ENCODE measurements around the gene ARHGEF7.

ARHGEF7 gene

DNA sequence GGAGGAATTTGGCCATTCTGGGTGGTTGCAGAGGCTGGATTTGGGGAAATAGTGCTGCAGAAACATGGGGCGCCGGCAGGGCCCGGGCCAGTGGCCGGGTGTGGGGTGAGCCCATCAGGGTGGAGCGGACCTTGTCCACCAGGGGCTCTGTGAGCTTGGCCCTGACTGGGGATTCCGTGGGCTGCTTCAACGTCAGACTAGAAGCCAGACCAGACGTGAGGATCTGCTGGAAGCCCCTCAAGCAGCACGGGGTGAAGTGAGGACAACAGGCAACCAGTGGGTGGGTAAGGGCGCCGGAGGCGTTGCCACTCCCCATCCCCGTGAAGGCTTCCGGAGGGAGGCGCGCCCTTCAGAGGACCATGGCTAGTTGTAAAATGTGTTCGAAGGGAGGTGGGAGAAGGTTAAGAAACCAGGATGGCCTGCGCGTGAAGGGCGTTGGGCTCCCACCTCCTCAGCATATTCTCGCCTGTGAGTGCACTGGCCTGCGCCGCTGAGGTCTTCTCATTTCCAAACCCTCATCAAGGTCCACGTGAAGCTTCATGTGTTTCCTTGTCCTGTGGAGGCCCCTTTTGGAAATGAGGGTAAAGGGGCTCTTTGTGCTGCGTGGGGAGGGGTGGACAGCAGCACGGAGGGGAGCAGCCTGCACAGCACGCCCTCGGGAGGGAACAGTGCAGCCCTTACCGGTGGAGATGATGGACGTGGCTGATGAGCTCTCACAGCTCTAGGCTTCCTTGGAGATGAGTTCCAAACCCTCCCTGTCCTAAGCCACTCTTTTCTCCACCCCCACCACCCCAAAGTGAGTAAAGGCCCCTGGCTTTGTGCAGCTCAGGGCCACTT lies 213.7 kb downstream of the ARHGEF7 start:
- no peak for DNase-seq

DNA sequence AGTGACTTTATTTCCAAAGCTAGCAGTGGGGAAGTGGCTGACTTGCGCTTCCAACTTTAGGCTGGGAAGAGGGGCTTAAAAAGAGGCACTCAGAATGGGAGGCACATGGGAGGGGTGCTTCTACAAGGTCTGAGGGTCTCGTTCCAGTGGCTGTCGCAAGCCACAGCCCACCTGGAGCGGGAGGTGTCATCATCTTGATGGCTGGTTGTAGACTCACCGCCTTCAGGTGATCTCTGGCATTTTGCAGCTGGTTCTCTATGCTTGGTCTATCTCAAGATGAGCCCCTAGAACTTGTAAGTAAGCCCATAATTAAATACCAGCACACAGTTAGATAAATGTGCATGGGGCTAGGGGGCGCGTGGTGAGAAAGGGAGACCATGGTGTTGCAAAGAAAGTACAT lies 214.5 kb downstream of the ARHGEF7 start:
- no peak for DNase-seq

DNA sequence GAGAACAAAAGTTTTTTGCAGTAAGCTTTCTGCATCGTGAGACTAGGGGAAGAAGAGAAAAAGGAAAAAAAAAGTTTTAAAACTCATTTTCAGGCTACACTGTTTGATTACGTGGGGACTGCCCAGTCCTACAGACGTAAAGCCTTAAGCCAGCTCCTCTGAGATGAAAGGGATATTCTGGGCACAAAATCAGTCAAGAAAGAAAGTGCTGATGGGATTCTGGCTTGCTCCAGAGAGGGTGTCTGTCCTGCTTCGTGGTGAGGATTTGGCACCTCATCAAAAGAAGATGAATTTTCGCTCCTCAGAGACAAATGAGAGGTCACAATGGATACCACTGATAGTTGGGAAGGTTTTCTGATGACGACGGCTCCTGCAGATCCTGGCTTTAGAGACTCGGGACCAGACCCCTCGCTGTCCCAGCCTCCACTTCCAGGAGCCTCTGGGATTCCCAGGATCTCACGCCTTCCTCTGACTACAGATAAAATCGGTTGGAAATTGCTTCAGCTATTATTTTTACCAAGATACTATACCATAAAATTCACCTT lies 215.0 kb downstream of the ARHGEF7 start:
- no peak for DNase-seq

DNA sequence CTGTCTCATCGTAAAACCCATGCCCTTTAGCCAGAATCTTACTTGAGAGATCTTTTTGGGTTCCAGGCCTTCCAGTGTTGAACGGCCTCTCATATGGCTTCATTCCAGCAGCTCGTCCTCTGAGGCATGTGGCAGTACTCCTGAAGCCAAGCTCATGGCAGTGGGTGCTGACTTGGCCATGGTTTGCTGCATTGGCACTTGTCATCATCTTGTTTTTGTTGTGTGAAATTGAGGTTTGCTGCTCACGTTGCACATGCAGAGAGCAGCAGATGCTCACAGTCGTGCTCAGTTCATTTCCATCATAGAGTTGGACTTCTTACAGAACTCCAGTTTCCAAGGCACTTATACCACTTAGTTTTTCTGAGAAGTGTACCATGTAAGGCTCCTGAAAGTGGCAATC lies 220.2 kb downstream of the ARHGEF7 start:
- no peak for DNase-seq

DNA sequence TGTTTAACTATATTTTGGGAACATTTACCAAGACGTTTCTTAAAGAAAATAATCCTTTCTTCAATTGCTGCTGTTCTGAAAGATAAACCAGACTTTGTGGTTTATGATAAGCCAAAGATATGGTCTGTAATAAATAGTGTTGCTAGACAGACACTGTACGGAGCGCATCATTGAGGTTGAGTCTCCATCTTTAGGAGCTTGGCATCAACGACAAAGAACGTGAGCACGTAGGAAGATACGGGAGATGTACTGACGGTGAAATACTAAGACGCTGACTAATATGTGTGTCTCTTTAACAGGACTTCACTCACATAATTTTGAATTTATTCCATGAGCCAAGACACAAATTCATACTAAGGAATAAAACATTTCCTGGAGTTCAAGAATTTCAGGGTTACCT lies 221.6 kb downstream of the ARHGEF7 start:
- no peak for DNase-seq

DNA sequence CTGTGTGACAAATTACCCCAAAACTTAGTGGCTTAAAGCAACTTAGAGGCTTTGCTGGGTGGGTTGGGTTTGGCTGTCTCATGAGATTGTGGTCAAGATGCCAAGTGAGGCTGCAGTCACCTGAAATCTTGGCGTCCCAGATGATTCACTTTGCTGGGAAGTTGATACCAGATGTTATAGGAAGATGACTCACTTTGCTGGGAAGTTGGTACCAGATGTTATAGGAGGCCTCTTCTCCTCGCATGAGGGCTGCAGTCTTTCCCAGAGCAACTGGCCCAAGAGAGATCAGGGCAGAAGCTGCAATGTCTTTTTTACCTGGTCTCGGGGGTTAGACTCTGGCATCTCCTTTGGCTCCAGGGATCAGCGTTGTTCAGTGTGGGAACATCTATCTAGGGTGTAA lies 222.1 kb downstream of the ARHGEF7 start:
- DNase-seq = no peak

DNA sequence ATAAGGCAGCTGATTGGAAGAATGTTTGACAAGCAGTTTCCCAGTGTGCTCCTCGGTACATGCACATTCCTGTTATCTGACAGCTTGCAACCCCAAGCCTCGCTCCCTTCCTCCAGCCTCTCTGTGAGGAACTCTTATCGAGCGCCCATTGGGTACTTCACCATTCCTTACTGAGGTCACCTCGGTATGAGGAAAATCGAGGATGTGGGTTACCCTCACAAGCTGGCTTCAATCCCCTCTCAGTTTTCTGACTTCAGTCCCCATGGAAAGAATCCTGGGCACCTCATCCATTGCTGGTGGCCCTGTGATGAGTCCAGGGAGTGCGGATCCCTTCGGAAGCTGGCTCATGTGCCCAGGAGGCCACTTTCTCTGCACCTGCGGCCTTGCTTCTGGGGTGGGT lies 222.6 kb downstream of the ARHGEF7 start:
- no peak for DNase-seq

DNA sequence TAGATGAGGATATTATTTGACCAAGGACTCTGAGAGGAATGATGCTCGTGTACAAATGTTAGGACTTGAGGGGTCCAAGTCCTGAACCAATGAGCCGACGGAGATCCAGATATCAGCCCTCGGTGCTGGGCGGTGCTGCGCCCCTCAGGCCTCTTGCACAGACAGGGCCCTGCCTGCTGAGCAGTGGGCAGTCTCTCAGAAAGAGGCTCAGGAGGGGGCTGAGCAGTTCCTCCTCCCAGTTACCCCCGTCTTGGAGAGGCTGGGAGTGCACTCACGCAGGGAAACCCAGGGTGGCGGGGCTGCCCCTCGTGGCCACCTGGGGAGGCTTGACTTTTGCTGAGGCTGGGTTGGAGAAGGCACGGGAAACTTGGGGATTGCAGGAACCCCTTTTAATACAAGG lies 223.7 kb downstream of the ARHGEF7 start:
- DNase-seq = no peak

DNA sequence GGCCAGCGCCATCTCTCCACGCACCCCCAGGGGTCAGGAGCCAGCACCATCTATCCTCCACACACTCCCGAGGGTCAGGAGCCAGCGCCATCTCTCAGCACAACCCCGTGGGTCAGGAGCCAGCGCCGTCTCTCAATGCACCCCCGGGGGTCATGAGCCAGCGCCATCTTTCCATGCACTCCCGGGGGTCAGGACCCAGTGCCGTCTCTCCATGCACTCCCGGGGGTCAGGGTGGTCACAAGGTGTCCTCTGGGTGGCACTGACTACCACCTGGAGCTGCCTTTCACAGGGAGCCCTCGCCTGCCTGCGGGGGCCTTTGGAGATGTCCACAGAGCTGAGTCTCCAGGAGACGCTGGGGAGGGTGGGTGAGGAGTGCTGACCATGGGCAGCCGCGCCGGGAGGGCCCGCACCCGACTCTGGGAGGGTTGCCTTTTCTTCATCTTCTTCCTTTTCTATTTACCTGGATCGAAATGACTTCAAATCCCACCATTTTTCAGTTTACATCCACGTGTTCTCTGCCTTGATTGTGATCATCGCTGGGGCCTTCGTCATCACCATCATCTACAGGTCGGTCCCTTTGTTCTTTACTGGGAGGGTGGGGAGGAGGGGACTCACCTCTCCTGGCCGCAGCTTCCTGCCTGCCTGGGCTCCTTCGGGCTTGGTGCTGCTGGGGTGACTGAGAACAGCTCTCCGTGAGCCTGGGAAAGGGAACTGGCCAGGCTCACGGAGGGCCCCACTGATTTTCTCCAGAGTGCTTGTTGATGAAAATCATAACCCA lies 224.4 kb downstream of the ARHGEF7 start:
- DNase-seq = no peak

DNA sequence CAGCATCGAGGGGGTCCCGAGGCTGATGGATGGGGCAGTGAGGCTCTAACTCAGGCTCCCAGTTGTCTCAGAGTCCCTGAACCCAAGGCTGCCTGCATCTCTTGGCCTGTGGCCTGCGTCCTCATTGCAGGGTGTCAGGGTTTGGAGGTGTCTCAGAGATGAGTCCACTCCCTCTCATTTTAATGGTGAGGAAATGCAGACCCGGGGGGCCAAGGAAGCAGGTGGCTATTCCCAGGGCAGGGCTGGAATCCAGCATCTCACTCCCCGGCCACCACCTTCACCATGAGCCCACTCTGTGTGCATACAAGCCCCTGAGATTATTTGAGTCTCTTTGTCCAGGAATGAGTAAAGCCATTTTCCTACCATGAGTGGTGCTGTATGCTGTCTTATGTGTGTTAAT lies 226.8 kb downstream of the ARHGEF7 start:
- no peak for DNase-seq

DNA sequence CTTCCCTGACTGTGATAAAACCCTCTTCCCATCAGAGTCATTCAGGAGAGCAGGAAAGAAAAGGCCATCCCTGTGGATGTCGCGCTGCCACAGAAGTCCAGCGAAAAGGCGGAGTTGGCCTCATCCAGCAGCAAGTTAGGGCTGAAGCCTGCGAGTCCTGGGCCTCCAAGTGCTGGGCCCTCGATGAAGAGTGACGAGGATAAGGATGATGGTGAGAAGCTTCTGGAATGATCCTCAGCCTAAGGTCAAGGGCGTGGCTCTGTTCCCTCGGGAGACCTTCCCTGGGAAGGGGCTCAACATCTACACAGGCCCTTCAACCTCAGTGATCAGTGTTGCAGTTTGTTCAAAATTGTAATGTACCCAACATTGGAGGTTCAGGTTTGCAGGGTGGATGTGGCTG lies 227.6 kb downstream of the ARHGEF7 start:
- no peak for DNase-seq

DNA sequence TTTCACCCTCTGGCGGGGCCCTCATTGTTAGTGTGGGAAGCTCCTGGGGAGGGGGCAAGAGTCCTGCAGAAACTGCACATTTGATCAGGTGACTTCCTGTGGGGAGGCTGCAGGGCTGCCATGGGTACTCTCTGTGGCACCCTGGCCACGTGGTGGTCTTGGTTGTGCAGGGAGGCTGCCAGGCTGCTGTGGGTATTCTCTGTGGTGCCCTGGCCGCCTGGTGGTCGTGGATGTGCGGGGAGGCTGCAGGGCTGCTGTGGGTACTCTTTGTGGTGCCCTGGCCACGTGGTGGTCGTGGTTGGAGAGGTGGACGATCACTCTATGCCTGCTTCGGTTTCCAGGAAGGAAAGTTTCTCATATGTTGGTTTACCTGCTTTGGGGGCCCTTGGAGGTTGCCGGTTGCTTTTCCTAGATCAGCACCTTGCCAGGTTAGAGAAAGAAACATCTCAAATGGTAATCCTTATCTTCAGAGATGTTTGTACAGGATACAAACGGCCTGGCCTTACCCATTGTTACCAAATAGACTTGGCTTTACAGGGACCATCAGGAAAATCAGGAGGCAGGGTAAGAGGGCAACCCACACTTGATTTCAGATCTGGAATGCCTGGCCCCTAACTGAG lies 228.2 kb downstream of the ARHGEF7 start:
- no peak for DNase-seq

DNA sequence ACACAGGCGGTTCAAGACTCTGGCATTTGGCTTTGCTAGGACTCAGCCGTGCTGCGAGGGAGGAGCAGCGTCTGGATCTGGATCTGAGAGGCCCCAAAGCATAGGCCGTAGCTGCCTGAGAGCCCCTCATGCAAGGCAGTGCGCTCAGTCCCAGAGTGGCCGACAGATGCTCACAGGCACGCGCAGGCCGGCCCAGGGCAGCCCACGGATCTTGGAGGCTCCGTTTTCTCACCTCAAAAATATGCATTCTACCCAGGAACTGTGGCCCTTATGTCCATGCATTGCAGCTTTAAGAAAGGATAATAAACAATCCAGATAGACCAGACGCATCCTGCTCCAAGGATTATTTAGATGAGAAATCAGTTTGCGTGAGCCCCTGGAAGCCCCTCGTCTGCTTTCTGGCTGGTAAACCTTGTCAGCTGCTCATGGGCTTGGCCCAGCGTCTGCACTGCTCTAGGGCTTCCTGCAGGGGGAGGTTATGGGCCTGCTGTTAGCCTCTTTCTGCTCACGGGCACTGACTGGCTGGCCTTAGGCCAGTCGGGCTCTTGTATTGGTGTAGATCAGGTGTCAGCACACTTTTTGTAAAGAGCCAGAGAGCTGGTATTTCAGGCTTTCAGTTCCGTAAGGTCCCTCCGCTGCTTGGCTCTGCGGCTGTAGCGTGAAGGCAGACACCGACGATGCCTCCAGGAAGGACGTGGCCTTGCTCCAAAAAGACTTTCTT lies 229.5 kb downstream of the ARHGEF7 start:
- no peak for DNase-seq

DNA sequence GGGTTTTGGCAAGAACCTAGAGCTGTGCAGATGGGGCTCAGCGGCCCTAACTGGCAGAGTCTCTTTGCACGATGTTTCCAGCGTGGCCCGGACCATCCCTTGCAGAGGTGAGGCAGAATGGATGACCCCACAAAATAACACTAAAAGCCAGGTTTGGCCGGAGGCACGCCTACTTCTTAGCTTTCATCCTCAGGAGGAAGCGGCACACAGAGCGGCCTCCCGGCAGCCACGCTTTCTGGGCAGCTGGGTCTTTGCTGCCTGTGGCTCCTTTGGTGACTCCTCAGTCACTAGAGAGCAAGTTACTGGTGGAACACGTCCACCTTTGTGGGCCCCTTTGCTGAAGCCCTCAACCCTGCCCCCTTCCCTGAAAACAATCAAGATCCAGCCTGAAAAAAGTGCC lies 230.6 kb downstream of the ARHGEF7 start:
- no peak for DNase-seq

DNA sequence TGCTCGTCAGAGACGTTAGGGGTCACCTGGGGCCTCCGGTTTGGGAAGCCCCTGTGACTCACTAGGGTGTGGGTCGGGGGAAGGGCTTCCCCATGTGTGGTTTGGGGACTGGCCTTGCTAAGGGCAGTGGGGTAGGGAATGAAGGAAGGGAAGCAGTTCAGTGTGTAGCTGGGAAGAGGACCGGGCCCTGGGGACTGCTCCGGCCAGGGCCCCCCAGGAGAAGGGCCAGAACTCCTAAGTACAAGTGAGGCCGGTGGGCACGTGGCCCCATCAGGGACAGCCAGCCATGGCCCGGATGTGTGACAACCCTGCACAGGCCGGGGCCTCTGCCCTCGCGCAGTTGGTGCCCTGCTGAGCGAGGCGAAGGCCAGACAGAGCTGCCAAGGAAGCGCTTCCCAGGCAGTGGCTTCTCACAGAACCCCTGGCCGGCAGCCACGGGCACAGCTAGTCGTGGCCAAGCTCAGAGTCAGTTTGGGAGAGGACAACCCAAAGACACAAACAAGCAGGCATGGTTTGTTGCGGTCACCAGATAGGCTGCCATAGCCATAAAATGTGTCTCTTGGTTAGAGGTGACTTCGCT lies 231.1 kb downstream of the ARHGEF7 start:
- no peak for DNase-seq

DNA sequence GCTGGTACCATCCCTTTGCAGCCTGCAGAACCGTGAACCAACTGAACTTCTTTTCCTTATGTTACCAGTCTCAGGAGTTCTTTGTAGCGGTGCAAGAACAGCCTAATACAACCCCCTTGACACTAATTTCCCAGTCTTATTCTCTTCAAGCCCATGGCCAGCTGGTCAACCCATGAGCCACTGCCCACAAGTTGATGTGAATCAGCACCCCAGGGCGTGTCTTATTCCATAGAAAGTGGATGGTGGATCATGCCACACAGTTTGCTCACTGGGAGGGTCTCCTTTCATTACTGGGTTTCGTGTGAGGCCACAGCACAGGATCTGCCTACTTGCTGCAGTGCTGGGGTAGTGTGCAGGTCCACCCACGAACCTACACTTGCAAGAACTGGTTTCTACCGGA lies 232.3 kb downstream of the ARHGEF7 start:
- no peak for DNase-seq

DNA sequence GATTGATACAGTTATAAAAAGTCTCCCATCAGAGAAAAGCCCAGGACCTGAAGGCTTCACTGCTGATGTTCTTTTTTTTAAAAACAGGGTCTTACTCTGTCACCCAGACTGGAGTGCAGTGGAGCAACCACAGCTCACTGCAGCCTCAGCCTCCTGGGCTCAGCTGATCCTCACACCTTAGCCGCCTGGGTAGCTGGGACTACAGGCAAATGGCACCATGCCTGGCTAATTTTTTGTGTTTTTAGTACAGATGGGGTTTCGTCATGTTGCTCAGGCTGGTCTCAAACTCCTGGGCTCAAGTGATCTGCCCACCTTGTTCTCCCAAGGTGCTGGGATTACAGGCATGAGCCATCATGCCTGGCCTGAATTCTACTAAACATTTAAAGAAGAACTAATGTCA lies 238.4 kb downstream of the ARHGEF7 start:
- no peak for DNase-seq

DNA sequence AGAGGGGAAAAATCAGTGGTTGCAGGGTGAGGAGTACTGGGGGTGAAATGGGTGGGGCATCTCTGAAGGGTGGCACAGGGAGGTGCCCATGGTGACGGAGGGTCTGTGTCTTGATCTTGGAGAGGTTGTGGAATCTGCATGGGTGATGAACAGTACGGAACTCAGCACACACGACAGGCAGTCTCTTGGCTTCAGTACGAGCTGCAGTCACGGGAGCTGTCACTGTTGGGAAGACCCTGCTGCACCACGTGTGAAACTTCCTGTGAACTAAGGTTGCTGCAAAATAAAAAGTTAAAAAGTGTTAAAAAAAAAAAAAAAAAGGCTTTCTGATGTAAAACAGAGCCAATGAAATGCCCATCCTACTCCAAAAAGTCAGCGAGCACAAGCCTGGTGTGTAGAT lies 239.7 kb downstream of the ARHGEF7 start:
- DNase-seq = no peak
